ENCODE results near the gene SNX25.
"Not testable (repeated sequence)": the region's sequence is repeated elsewhere in the genome, so short reads cannot be mapped to it uniquely, and the experiment has no call there.

SNX25 gene

DNA sequence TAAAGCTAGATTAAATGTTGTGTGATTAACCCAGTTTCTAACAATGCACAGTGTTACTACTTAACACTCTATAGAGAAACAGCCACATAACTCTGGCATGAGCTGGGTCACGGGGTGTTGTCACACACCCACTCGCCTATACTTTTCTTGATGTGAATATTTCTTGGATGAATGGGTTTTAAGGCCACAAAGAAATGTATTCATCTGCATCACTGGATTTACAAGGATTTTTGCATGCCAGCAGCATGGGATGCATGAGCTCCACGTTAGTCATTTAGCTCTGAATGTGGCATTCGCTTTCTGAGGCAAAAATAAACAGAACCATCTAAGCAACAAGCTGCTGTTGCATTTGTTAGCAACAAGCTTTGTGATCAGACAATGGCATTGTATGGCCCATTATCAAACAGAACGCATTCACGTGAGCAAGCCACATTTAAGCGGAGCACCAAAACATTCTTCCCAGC is 96.6 kb downstream of the SNX25 start:
- DNase-seq (ENCODE audit: low spot score) = peak; percentile 62

GRCh38 chr4:185307136-185307950 is 97.9 kb downstream of the SNX25 start:
- DNase-seq (ENCODE audit: low spot score) = no peak

DNA sequence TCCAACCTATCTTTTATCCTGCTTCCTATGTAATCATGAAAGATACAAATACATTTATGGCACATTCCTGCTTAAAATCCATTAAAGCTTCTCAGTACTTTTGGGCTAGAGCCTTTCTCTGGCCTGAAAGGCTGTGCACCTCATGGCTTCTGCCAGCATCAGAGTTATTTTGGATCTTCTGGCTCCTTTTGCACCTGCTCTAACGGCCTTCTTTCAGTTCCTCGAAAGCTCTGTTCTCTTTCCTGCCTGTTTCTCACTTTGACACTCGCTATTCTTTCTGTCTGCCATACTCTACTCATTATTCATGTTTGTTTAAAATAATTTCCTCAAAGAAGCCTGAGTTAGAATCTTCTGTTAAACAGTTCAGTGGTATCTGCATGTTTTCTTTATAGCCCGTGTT is 100.4 kb downstream of the SNX25 start:
- DNase-seq (ENCODE audit: low spot score) = no peak

DNA sequence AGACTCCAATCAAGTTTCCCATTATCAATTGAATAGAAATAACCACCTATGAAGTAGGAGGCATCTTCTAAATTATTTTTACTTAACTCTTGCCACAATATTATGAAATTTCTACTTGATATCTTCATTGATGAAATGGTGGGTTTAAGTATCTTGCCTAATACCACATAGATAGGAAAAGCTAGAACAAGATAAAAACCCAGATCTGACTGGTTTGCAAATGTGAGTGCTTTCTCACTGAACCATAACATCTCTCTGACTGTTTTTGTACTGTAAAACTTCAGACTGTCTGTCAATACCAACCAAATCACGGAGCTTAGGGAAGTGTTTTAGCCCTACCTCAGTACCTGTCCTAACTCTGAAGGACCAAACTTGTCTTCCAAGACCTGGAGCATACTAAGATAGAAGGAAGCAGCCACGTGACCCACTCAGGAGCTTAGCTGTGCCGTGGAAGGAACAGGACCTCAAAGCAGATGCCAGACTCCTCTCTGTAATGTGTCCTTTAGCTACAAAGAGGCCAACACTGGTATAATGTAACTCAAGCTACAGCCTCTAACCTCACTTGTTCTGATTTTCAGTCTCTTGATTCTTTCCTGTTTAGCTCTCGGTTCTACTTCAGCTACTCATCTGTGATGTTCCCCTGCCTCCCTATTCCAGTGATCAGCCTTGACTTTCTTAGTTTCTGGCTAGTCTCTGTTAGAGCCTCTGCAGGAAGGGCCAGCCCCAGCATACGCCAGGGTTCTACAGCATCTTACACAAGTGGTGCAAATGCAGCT is 101.9 kb downstream of the SNX25 start:
- no peak for DNase-seq (ENCODE audit: low spot score)

- no peak for DNase-seq (ENCODE audit: low spot score)
These were observed 103.3 kb downstream of the SNX25 start for GRCh38 chr4:185312699-185313098.

- not testable (repeated sequence) for DNase-seq (ENCODE audit: low spot score)
These were observed 108.1 kb downstream of the SNX25 start for GRCh38 chr4:185317462-185317861.

DNA sequence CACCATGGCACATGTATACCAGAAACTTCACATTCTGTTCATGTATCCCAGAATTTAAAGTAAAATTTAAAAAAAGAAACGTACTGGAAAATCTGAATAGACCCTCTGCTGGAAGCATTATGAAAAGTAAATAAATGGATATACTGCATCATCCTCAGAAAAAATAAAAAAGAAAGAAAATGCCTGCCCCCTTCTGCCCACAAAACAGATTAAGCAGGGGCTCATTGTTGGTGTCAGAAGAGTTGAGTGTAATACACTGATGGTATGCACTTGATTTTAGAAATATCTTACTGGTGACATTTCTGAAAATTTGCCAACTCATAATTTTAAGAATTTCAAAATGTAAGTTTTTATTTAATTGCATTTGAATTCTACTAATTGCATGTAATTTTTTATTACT is 108.5 kb downstream of the SNX25 start:
- no peak for DNase-seq (ENCODE audit: low spot score)

DNA sequence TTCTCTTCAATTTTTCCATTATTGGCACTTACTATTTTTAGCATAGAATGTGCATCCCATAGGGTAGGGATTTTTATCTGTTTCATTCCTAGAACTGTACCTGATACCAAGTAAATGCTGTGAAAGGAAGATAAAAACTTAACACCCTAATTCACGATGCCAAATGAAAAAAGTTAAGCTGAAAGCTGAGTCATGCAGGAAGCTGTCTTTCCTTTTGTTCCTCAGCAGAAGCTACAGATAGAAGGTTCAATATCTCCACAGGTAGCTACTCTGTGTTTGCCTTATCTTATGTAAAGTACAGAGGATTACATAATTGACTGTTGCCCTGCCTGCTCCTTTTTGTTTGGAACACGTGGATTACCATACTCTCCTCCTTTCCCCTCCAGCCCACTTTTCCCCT is 109.3 kb downstream of the SNX25 start:
- DNase-seq (ENCODE audit: low spot score) = no peak

DNA sequence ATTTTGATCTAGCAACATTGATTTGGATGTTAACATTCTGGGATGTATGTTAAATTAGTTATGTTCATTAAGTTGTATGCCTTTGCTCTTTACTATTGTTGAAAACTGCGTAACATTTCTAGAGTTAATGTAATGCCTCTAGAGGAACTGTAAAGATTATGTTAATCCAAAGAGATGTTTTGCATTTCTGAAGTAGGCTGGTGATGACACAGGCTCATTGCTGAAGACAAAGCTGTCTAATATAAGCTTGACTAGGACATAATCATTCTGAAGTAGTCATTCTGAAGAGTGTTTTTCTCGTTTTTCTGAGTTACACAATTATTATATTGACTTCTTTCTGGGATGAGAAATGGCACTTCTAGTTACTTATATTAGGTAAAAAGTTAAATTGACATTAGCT is 113.4 kb downstream of the SNX25 start:
- DNase-seq (ENCODE audit: low spot score) = no peak

GRCh38 chr4:185323606-185324005 is 114.2 kb downstream of the SNX25 start:
- no peak for DNase-seq (ENCODE audit: low spot score)

DNA sequence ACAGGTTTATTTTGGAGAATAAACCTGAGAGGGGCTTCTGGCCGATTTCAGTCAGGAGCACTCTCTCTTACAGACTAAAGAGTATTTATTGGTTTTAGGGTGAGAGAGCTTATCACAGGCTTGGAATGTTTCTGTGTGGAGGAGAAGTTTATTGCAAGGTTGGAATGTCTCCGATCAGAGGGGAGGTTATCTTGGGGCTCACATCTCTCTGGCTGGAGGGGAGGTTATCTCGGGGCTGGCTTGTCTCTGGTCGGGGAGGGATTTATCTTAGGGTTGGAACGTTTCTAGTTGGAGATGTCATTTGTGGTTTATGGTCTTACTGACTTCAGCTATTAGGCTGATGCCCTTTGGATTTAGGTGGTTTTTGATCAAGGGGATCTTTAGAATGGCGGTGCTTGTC is 115.0 kb downstream of the SNX25 start:
- DNase-seq (ENCODE audit: low spot score) = not testable (repeated sequence)

- DNase-seq (ENCODE audit: low spot score) = not testable (repeated sequence)
These were observed 116.3 kb downstream of the SNX25 start for GRCh38 chr4:185325721-185326120.

DNA sequence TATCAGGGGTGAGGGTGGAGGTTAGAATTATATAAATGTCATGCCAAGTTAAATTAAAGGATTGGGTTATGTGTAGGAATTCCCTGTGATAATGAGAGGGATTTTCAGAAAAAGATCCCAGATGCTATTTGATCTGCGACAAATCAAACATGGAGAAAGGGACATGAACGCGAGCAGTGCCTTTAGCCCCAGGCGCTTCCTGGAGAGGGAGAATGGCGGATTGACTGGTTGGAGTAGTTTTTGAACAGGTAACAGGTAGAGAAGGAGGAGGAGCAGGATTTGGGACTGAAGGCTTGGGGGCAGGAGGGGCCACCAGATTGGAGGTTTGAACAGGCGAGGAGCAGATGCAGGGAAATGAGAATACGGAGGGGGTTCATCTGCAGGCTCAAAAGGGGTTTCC is 119.2 kb downstream of the SNX25 start:
- no peak for DNase-seq (ENCODE audit: low spot score)

- DNase-seq (ENCODE audit: low spot score) = not testable (repeated sequence)
These were observed 120.6 kb downstream of the SNX25 start for GRCh38 chr4:185329879-185330510.

- DNase-seq (ENCODE audit: low spot score) = no peak
These were observed 123.4 kb downstream of the SNX25 start for GRCh38 chr4:185332575-185333464.

DNA sequence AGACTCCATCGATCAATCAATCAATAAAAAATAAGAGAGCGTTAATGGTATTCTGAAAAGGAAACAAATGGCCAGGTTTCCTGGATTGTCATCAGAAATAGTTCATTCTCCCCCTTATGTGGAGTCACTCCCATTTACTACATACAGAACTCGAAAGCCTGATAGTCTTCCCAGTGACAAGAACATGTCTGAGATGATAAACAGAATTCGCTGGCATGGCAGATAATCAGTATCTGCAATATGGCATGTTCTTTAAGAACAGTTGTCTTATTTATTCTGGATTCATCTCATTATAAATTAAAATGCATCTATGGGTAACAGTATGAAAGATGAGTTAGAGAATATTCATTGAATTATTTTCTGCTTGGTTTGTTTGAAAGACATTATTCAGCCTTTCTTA is 124.9 kb downstream of the SNX25 start:
- no peak for DNase-seq (ENCODE audit: low spot score)

GRCh38 chr4:185335579-185335978 is 126.2 kb downstream of the SNX25 start:
- no peak for DNase-seq (ENCODE audit: low spot score)

DNA sequence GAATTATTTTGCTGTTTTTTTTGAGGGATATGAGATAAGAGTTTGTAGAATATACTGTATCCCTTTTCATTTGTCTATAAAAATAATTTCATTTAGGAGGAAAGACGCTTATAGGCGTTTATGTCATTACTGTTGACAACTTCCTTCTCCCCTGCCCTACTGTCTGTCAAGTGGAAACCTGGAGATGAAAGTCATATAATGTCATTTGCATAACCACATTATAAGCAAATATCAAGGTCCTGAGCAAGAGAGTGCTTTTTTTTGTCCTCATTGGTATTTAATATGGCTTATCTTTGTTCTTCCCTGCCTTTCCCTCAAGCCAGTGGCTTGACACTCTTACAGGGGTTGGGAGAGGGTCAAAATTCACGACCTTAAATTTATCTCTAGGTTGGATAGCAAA is 130.5 kb downstream of the SNX25 start:
- no peak for DNase-seq (ENCODE audit: low spot score)

DNA sequence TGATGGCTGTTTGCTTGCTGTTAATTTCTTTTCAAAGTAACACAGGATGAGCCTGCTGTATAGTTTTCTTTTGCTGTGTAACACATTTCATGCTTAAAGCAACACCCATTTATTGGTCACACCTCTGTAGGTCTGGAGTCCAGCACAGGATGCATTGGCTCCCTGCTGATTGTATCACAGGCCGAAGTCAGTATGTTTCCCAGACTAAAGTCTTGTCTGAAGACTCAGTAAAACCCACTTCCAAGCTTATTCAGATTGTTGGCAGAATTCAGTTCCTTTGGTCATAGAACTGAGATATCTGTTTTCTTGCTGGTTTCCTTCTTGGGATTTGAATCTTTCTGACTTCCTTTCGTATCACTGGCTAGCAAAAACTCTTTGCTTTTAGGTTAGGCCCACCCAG is 132.0 kb downstream of the SNX25 start:
- no peak for DNase-seq (ENCODE audit: low spot score)

GRCh38 chr4:185341841-185342240 is 132.4 kb downstream of the SNX25 start:
- no peak for DNase-seq (ENCODE audit: low spot score)

DNA sequence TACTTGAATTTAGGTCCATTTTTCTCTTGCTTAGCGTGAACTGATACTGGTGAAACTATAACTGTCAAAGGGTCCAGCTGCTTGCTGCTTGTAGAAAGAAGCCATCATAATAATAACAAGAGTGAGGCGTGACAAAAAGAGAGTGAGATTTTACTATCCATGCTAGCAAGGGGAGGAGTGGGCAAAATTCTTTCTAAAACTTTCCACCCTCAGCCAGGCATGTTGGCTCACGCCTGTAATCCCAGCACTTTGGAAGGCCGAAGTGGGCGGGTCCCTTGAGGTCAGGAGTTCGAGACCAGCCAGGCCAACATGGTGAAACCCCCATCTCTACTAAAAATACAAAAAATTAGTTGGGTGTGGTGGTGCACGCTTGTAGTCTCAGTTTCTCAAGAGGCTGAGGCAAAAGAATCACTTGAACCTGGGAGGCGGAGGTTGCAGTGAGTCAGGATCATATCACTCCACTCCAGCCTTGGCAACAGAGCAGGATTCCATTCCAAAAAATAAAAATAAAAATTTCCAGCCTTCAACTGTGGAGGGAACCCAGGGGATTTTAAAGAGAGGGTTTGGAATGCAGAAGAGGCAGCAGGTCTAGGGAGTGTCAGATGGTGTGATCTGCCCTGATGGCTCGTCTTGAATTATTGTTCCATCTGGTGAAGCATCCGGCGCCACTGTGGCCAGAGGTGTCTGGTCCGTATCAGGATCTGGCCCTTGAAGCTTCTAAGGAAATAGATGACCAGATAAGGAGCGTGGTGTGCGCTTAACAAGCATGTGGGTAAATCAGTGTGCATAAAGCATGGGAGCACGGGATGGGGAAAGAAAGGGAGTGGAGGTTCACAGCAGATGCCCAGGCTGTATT is 134.6 kb downstream of the SNX25 start:
- DNase-seq (ENCODE audit: low spot score) = no peak
